Adipocyte (in vitro differentiated cells): ENCODE measurements around the gene DCLK2.
A peak's percentile ranks its signal among the peaks of the same experiment; 100 is the strongest.

Experiments
- DNase-seq: peaks from one replicate; pipeline ENCODE4 v3.0.0-alpha.2; 2015; ENCODE audit warnings: low read depth
- H3K27me3 ChIP-seq: replicated peaks from 2 replicates; pipeline ENCODE4 v1.7.0; 2013; ENCODE audit warnings: mild to moderate bottlenecking, low read length, moderate library complexity; ENCODE audit not compliant: control insufficient read depth, insufficient read depth
- H3K36me3 ChIP-seq: 2 replicates; pipeline ENCODE4 v1.7.0; 2013; ENCODE audit warnings: low read length, mild to moderate bottlenecking, moderate library complexity; ENCODE audit not compliant: control insufficient read depth, insufficient read depth, severe bottlenecking
- H3K4me1 ChIP-seq: 2 replicates; pipeline ENCODE4 v1.7.0; 2013; ENCODE audit warnings: mild to moderate bottlenecking, low read length, moderate library complexity; ENCODE audit not compliant: control insufficient read depth, insufficient read depth
- H3K4me3 ChIP-seq: 2 replicates; pipeline ENCODE4 v1.7.0; 2013; ENCODE audit warnings: mild to moderate bottlenecking, low read length, moderate library complexity
- H3K9ac ChIP-seq: 2 replicates; pipeline ENCODE4 v1.7.0; 2013; ENCODE audit warnings: mild to moderate bottlenecking, low read length, moderate library complexity
- H3K9me3 ChIP-seq: 2 replicates; pipeline ENCODE4 v1.7.0; 2013; ENCODE audit warnings: mild to moderate bottlenecking, low read length, moderate library complexity; ENCODE audit not compliant: control insufficient read depth

Gene DCLK2

DNA sequence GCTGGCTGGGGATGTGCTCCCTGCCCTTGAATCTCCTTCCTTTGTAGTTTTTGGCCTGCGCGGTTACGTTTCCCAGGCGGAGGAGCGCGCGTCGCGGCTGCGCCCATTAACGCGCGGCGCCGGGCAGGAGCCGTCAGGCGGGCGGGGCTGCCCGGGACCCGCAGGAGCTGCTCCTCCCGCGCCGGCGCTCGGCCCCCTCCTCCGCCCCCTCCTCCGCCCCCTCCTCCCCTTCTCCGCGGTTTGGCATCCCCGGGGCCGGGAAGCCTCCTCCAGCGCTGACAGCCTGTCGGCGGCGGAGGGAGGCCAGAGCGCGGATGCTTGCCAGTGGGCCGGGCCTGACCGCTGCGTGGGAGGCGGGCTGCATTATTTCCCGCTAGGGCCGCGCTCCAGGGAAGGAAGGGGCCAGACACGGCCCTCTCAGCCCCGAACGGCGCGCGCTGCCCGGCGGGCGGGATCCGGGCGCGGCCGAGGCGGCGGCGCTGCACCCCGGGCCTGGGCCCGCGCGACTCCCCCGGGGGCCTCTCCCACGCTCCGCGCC, at the start of gene DCLK2:
Gene DCLK2 (plus strand): TSS at position 405 of the 538 bp plus-strand sequence. CDS start 583 bp downstream, outside the sequence.
- Histone ChIP-seq H3K4me3 (peak within 1 kb of the TSS; percentile 86), H3K36me3 (no peaks in the 10 kb centered on the region), H3K9me3 (no peaks in the 10 kb centered on the region), H3K9ac (peak within 1 kb of the TSS; percentile 82), H3K27me3 (no peaks in the 10 kb centered on the region), H3K4me1 (peaks cover 22% of the 10 kb centered on the region)
- DNase-seq: peak; percentile 90

DNA sequence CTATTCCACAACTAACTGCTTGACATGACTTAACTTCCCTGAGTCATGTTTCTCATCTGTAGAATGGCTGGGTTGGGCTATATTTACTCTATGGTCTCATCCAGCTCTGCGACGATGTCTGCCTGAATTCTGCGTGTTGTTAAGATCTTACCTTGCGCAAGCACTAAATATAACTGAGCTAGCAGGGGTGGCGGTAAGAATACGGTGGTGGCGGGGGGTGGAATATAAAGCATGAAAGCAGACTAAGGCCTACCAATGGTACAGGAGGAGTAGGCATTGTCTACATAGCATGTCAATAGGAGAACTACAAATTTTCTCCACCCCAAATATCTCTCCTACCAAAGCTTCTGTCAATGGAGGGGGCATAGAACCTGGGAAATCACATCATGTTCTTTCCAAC, 45.7 kb upstream of the DCLK2 start:
- H3K9me3 ChIP-seq: peaks cover 2% of the 10 kb centered on the region
- H3K27me3 ChIP-seq: no peaks in the 10 kb centered on the region
- no peak overlapping the region for H3K4me3 ChIP-seq
- H3K4me1 ChIP-seq: no peaks in the 10 kb centered on the region
- H3K9ac ChIP-seq: no peak overlapping the region
- H3K36me3 ChIP-seq: no peaks in the 10 kb centered on the region
- DNase-seq: no peak

DNA sequence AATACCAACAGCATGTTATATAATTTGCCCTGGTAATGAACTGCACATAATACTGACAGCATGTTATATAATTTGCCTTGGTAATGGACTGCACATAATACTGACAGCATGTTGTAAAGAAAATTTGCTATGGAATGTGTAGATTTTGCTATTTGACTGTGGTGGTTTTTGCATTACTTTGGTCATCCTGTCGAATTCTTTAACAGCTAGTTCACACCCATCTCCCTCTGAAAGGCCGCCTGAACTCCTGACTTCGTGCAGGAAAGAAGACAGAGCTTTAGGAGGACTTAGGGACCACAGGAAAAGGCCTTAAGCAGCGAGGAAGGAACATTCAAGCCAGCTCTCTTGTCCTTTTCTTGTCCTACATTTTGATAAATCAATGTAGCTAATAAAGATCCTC, 45.2 kb upstream of the DCLK2 start:
- Histone ChIP-seq H3K9me3 (no peaks in the 10 kb centered on the region), H3K27me3 (no peaks in the 10 kb centered on the region), H3K4me3 (no peak overlapping the region), H3K9ac (no peak overlapping the region), H3K36me3 (no peaks in the 10 kb centered on the region), H3K4me1 (no peaks in the 10 kb centered on the region)
- DNase-seq: no peak

DNA sequence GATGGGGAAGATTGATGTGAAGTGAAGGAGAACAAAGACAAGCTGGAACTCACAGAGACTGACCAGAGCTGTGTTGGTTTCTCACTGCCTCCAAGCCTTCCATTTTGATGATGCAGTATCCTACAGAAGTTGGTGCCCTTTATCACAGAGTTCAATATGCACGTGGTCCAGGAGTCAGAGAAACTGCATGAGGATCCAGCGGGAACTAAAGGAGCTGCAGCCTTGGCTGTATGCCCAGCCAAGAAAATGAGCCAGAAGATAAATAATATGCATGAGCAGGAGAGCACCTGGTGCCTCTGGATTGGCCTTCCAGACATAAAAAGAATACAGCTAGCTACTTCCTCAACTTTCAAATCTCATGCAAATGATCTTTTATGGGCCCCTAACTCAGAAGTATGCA, 44.3 kb upstream of the DCLK2 start:
- no peaks in the 10 kb centered on the region for H3K27me3 ChIP-seq
- DNase-seq: no peak
- no peak overlapping the region for H3K9ac ChIP-seq
- H3K36me3 ChIP-seq: no peaks in the 10 kb centered on the region
- H3K9me3 ChIP-seq: no peaks in the 10 kb centered on the region
- no peak overlapping the region for H3K4me3 ChIP-seq
- H3K4me1 ChIP-seq: no peaks in the 10 kb centered on the region

DNA sequence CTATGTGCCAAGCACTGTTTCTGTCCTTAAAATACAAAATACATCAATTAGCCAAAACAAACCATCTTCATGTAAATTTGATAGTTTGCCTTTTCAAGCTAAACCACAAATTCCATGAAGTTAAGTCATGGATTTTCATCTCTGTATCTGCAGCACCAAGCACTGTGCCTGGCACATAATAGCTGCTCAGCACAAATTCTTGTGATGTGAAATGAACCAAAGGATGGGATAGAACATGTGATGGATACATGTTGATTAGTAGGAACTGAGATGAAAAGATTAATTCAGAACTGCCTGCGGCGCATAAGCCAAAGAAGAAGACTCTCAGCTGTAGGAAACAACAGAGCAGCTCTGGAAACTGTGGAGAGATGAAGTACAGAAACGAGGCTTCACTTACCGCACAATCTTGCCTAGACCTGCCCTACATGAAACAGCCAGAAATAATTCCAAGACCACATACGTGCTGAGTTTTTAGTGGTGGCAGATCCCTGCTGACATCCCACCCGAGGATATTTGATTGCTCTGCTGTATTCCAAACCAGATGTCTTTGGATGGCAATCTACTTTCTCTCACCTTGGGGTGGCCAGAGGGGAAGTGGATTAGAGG, 40.9 kb upstream of the DCLK2 start:
- Histone ChIP-seq H3K27me3 (no peaks in the 10 kb centered on the region), H3K9ac (no peak overlapping the region), H3K9me3 (no peaks in the 10 kb centered on the region), H3K4me1 (no peaks in the 10 kb centered on the region), H3K4me3 (no peak overlapping the region), H3K36me3 (no peaks in the 10 kb centered on the region)
- no peak for DNase-seq

DNA sequence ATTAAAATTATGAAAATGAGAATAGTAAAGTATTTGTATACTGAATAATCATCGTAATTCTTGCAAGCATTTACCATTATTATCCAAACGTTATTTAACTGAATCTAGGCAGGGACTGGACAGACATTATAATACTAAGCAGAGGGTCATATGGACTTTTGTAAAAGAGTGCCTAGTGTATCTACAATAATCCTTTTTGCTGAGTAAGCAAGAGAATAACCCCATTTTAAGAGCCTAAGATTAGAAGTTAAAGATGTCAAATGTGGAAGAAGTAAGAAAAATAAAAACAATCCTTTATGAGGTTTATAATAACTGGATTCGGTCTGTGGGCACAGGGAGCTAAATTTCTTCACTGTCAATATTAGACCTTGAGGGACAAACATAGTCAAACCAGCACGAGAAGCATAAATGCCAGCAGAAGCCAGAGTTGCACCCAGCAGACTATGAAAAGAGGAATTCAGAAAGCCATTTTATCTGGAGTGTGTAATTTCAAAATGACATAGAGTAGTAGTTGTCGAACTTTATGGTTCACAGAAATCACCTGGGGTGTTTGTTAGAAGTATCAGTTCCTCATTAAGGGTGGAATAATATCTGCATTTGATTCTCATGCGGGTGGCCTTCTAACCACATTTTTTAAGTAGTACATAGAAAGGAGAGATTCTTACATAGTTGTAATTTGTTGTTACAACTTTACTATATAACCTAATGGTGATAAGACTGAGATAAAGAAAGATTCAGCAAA, 39.7 kb upstream of the DCLK2 start:
- Histone ChIP-seq H3K36me3 (no peaks in the 10 kb centered on the region), H3K27me3 (no peaks in the 10 kb centered on the region), H3K9ac (no peak overlapping the region), H3K9me3 (no peaks in the 10 kb centered on the region), H3K4me1 (no peaks in the 10 kb centered on the region), H3K4me3 (no peak overlapping the region)
- DNase-seq: no peak

DNA sequence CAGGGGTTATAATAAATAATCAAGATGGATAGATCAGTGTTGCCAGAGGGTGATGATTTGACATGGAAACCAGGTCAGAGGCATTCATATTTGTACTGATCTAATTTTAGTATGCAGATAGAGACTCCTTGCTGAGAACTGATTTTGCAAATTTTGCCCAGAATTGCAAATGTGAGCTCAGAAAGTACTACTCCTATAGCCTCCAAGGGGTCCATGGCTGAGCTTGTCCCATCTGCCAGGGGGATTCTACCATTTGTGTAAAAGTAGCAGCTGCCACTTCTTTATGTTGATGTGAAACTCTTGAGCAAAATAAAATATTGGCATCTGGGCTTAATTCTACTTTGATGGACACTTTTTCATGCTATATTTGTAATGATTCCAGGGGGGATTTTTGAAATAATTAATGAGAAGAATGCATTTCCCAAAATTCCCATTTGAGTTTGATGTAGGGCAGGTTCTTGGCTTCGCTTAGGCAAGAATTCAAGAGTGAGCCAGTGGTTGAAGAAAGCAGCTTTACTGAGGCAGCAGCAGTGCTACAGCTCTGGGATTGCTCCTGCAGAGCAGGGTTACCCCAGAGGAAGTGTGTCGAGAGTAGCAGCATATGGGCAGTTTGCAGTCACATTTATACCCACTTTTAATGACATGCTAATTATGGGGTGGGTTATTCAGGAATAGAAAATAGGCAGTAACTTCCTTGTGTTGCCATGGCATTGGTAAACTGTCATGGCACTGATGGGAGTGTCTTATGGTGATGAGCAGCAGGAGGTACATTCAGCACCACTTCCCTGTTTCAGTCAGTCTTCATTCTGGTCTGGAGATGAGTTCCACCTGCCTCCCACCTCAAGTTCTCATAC, 38.7 kb upstream of the DCLK2 start:
- no peaks in the 10 kb centered on the region for H3K4me1 ChIP-seq
- H3K27me3 ChIP-seq: no peaks in the 10 kb centered on the region
- DNase-seq: no peak
- H3K4me3 ChIP-seq: no peak overlapping the region
- no peak overlapping the region for H3K9ac ChIP-seq
- H3K9me3 ChIP-seq: no peaks in the 10 kb centered on the region
- no peaks in the 10 kb centered on the region for H3K36me3 ChIP-seq

DNA sequence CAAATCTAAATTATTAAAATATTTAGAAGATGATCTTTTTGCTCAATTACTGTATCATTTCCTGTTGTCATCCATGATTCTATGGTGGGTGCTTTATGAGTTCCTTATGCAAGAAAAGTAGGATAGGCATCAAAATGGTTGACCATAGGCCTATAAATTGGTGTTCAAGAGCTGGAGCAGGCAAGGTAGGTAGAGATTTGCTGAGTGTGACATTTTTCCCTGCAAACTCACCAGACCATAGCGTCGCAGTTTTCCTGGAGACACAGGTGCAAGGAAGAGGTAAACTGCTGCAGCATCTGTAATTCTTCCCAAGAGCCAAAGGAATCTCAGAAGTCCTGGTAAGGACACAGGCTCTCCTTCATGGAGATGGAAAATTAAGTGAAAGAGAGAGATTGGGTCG, 33.7 kb upstream of the DCLK2 start:
- Histone ChIP-seq H3K9me3 (no peaks in the 10 kb centered on the region), H3K27me3 (peaks cover 4% of the 10 kb centered on the region), H3K36me3 (no peaks in the 10 kb centered on the region), H3K4me1 (no peaks in the 10 kb centered on the region), H3K4me3 (no peak overlapping the region), H3K9ac (no peak overlapping the region)
- no peak for DNase-seq

DNA sequence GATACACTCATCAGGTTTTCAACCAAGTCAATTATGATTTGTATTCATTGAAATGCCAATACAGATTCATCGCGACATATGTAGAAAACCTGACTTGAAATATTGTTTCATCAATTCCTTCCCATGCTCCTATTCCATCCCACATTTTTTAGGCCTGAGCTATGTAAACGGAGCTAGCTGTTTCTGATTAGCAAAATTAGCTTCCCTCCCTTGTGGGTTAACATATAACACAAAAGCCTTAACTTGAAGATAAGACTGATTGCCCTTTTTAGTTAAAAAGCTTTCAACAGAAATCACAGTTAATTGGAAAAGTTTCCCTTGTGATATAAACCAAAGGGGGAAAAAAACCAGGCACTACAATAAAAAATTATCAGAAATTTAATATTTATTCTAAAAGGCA, 32.8 kb upstream of the DCLK2 start:
- no peak overlapping the region for H3K9ac ChIP-seq
- H3K4me3 ChIP-seq: no peak overlapping the region
- no peaks in the 10 kb centered on the region for H3K9me3 ChIP-seq
- peaks cover 4% of the 10 kb centered on the region for H3K27me3 ChIP-seq
- H3K36me3 ChIP-seq: no peaks in the 10 kb centered on the region
- DNase-seq: no peak
- H3K4me1 ChIP-seq: no peaks in the 10 kb centered on the region

DNA sequence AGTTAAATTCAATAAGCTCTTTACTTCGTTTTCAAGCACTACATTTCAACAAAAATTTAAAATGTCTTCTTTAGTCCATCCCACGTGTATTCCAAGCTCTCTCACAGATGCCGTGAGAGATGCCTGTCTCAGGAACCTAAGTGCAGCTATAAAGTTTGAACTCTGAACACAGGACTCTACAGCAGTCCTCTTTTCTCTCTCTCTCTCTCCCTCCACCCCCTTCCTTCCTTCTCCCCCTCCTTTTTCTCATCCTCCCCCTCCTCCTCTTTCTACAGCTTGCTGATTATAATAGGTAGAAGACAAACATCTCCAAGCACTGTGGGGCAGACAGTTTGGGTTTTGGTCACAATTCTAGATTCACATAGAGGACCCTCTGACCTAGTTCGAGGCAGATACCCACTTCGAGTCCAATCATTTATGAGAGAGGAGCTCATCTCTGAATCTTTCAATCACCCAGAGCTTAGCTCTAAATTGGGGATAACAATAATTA, 31.5 kb upstream of the DCLK2 start:
- Histone ChIP-seq H3K9ac (no peak overlapping the region), H3K9me3 (no peaks in the 10 kb centered on the region), H3K36me3 (no peaks in the 10 kb centered on the region), H3K4me3 (no peak overlapping the region), H3K27me3 (peaks cover 4% of the 10 kb centered on the region), H3K4me1 (no peaks in the 10 kb centered on the region)
- no peak for DNase-seq

DNA sequence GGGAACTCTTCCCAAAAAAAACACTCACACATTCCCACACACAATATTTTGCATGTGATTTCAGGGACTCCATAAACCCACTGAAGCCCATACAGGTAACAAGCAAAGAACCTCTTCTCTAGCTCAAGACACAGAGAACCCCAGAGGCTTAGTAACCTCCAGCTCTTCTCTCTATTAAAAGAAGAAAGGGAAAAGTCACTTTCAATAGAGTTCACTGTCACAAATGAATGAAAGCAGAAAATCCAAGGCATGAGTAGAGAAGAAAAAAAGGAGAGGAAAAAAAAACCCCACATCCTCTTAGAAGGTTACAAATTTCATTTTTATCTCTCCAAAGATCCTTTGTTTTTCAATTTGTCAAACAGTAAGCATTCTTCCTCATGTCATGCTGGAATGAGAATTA, 30.7 kb upstream of the DCLK2 start:
- Histone ChIP-seq H3K4me3 (no peak overlapping the region), H3K36me3 (no peaks in the 10 kb centered on the region), H3K4me1 (no peaks in the 10 kb centered on the region), H3K27me3 (peaks cover 4% of the 10 kb centered on the region), H3K9ac (no peak overlapping the region), H3K9me3 (no peaks in the 10 kb centered on the region)
- DNase-seq: no peak
